KMS-11 (cell line): Measurements from ENCODE around the gene TM9SF3.

Source experiments
- H2AFZ ChIP-seq: fragments of 200-600 bp; sonication (generic); 2 replicates; pipeline ENCODE4 v1.6.1; 2016; ENCODE audit warnings: antibody characterized with exemption, mixed run types, low read depth
- H3K27ac ChIP-seq: fragments of 200-600 bp; sonication (generic); 2 replicates; pipeline ENCODE4 v1.6.1; 2016; ENCODE audit warnings: mild to moderate bottlenecking, mixed run types
- H3K27me3 ChIP-seq: fragments of 200-600 bp; sonication (generic); 2 replicates; pipeline ENCODE4 v1.6.1; 2017; ENCODE audit warnings: mild to moderate bottlenecking, low read depth, mixed run types, moderate library complexity; ENCODE audit not compliant: insufficient read depth
- H3K36me3 ChIP-seq: fragments of 200-600 bp; sonication (generic); 2 replicates; pipeline ENCODE4 v1.6.1; 2017; ENCODE audit warnings: mild to moderate bottlenecking, mixed run types; ENCODE audit not compliant: insufficient read depth
- H3K4me1 ChIP-seq: fragments of 200-600 bp; sonication (generic); 2 replicates; pipeline ENCODE4 v1.6.1; 2016; ENCODE audit warnings: mild to moderate bottlenecking, low read depth, mixed run types; ENCODE audit not compliant: poor library complexity, severe bottlenecking
- H3K4me2 ChIP-seq: fragments of 200-600 bp; sonication (generic); 2 replicates; pipeline ENCODE4 v1.7.0; 2016; ENCODE audit warnings: mild to moderate bottlenecking, mixed run types
- H3K4me3 ChIP-seq: fragments of 200-600 bp; sonication (generic); IDR thresholded peaks from 2 replicates; pipeline ENCODE4 v1.6.1; 2017; ENCODE audit warnings: low read depth, low read length, mixed read lengths; ENCODE audit not compliant: insufficient read depth
- H3K79me2 ChIP-seq: fragments of 200-600 bp; sonication (generic); 2 replicates; pipeline ENCODE4 v1.6.1; 2016; ENCODE audit warnings: low read depth, mixed run types; ENCODE audit not compliant: insufficient read depth
- H3K9ac ChIP-seq: fragments of 200-600 bp; sonication (generic); 2 replicates; pipeline ENCODE4 v1.6.1; 2016; ENCODE audit warnings: mild to moderate bottlenecking, mixed run types
- H4K20me1 ChIP-seq: fragments of 200-600 bp; sonication (generic); 2 replicates; pipeline ENCODE4 v1.6.1; 2016; ENCODE audit warnings: mild to moderate bottlenecking, mixed run types; ENCODE audit not compliant: insufficient read depth
- CTCF ChIP-seq: fragments of 200-600 bp; sonication (generic); conservative IDR thresholded peaks from 2 replicates; pipeline ENCODE4 v1.6.1; 2017; ENCODE audit warnings: low read depth, mild to moderate bottlenecking, antibody characterized with exemption, low read length, moderate library complexity, mixed read lengths

TM9SF3 gene

GRCh38 chr10:96470116-96470743 lies 116.6 kb downstream of the TM9SF3 start:
- Histone ChIP-seq H2AFZ (peak overlapping the region; percentile 34; the same call in 1 of the 2 replicates), H3K27me3 (no peaks in the 10 kb centered on the region), H3K79me2 (no peaks in the 10 kb centered on the region), H3K4me2 (no peak overlapping the region), H4K20me1 (no peaks in the 10 kb centered on the region), H3K9ac (no peak overlapping the region), H3K27ac (no peak overlapping the region), H3K4me1 (no peaks in the 10 kb centered on the region), H3K36me3 (no peaks in the 10 kb centered on the region), H3K4me3 (no peak overlapping the region)
- TF ChIP-seq CTCF, result peak; percentile 70

GRCh38 chr10:96468845-96469244 lies 118.0 kb downstream of the TM9SF3 start:
- TF ChIP-seq CTCF, result no peak
- Histone ChIP-seq H3K36me3 (no peaks in the 10 kb centered on the region), H3K4me2 (no peak overlapping the region), H3K4me1 (no peaks in the 10 kb centered on the region), H3K79me2 (no peaks in the 10 kb centered on the region), H3K27me3 (no peaks in the 10 kb centered on the region), H3K27ac (no peak overlapping the region), H3K9ac (no peak overlapping the region), H3K4me3 (no peak overlapping the region), H2AFZ (no peak overlapping the region), H4K20me1 (no peaks in the 10 kb centered on the region)
